ENCODE data around the gene IL26. TPM values are rescaled to one million over a fixed set of nuclear protein-coding genes. Genes with fewer than 3 reads are reported as not detected.

IL26 gene
- 0.09 TPM in 1 of 2 replicates, not detected in the other for total RNA-seq

GRCh38 chr12:68225576-68226476, at the start of gene IL26:
IL26 (minus strand) TSS chr12:68225810; CDS start chr12:68225756, 54 bp downstream.

GRCh38 chr12:68253504-68253903, 27.9 kb upstream of the IL26 start, which contains the start of gene IL22:
IL22 (minus strand) TSS chr12:68253604; CDS start chr12:68253448, 156 bp downstream.

GRCh38 chr12:68159681-68160304, 65.8 kb downstream of the IL26 start, which contains the start of gene IFNG:
IFNG (minus strand) TSS chr12:68159740; CDS start chr12:68159615, 125 bp downstream.

Other genes with a start within 250 kb of the IL26 start
- gene IFNG-AS1, start 236.4 kb downstream of the IL26 start, total RNA-seq: not detected in 2 replicates
- gene IFNG, start 66.1 kb downstream of the IL26 start, total RNA-seq: not detected in 2 replicates
- gene IL22, start 27.8 kb upstream of the IL26 start, total RNA-seq: not detected in 2 replicates
- 3.4 and 8.9 TPM in 2 replicates for gene MDM1, start 106.6 kb upstream of the IL26 start, total RNA-seq